SU-DHL-6 (cell line): ENCODE data around the gene NMUR2.

Experiments used
- H2AFZ ChIP-seq: fragments of 200-600 bp; sonication (generic); 2 replicates; pipeline ENCODE4 v1.6.1; 2014; ENCODE audit warnings: low read depth, mild to moderate bottlenecking, moderate library complexity, mixed read lengths, antibody characterized with exemption, low read length; ENCODE audit not compliant: severe bottlenecking
- H3F3A ChIP-seq: fragments of 200-600 bp; shearing (Covaris generic); 2 replicates; pipeline ENCODE4 v1.6.0; 2016; ENCODE audit warnings: antibody characterized with exemption, mild to moderate bottlenecking; ENCODE audit not compliant: insufficient read depth
- H3K27ac ChIP-seq: fragments of 200-600 bp; sonication (generic); 2 replicates; pipeline ENCODE4 v1.5.1; 2016; ENCODE audit warnings: low read depth, mild to moderate bottlenecking, low read length, moderate library complexity, mixed read lengths
- H3K27me3 ChIP-seq: fragments of 200-600 bp; sonication (generic), shearing (Covaris generic); 2 replicates; pipeline ENCODE4 v1.6.0; 2014; ENCODE audit warnings: mild to moderate bottlenecking, low read length
- H3K36me3 ChIP-seq: fragments of 200-600 bp; sonication (generic); 2 replicates; pipeline ENCODE4 v1.6.1; 2014; ENCODE audit warnings: mild to moderate bottlenecking, low read length, mixed read lengths
- H3K4me2 ChIP-seq: fragments of 300-600, 200-600 bp; shearing (Covaris generic), sonication (generic); 2 replicates; pipeline ENCODE4 v1.6.0; 2014; ENCODE audit warnings: low read length, low read depth, mild to moderate bottlenecking; ENCODE audit not compliant: poor library complexity, severe bottlenecking
- H3K4me3 ChIP-seq: fragments of 200-600 bp; sonication (generic); 2 replicates; pipeline ENCODE4 v1.5.1; 2014; ENCODE audit warnings: antibody characterized with exemption, low read length, mild to moderate bottlenecking, mixed read lengths; ENCODE audit not compliant: insufficient read depth, poor library complexity, severe bottlenecking
- H3K79me2 ChIP-seq: fragments of 200-600 bp; sonication (generic); 2 replicates; pipeline ENCODE4 v1.6.1; 2014; ENCODE audit warnings: mild to moderate bottlenecking, low read length, moderate library complexity; ENCODE audit not compliant: insufficient read depth
- H3K9ac ChIP-seq: fragments of 200-600 bp; sonication (generic); 2 replicates; pipeline ENCODE4 v1.7.0; 2014; ENCODE audit warnings: mild to moderate bottlenecking, low read length
- H3K9me2 ChIP-seq: fragments of 200-600 bp; sonication (generic); replicated peaks from 2 replicates; pipeline ENCODE4 v1.6.1; 2014; ENCODE audit warnings: low read length; ENCODE audit not compliant: insufficient read depth
- H3K9me3 ChIP-seq: fragments of 200-600 bp; sonication (generic); 2 replicates; pipeline ENCODE4 v1.6.1; 2014; ENCODE audit warnings: low read length, mixed read lengths; ENCODE audit not compliant: insufficient read depth
- H4K20me1 ChIP-seq: fragments of 200-600 bp; sonication (generic); 2 replicates; pipeline ENCODE4 v1.6.1; 2014; ENCODE audit warnings: low read depth, mild to moderate bottlenecking, antibody characterized with exemption, low read length, moderate library complexity, mixed read lengths
- EZH2phosphoT487 ChIP-seq: fragments of 200-600 bp; sonication (generic), shearing (Covaris generic); conservative IDR thresholded peaks from 2 replicates; pipeline ENCODE4 v1.6.1; 2018; ENCODE audit warnings: mild to moderate bottlenecking, antibody characterized with exemption, low read length, moderate library complexity, mixed read lengths
- TF ChIP-seq, protein P1 (sequence below): fragments of 200-600 bp; sonication (generic); IDR thresholded peaks from one replicate; pipeline ENCODE4 v1.5.1; 2017; ENCODE audit warnings: antibody characterized with exemption, mild to moderate bottlenecking, low read length, moderate library complexity; ENCODE audit not compliant: insufficient read depth, poor library complexity, severe bottlenecking

Gene NMUR2

DNA sequence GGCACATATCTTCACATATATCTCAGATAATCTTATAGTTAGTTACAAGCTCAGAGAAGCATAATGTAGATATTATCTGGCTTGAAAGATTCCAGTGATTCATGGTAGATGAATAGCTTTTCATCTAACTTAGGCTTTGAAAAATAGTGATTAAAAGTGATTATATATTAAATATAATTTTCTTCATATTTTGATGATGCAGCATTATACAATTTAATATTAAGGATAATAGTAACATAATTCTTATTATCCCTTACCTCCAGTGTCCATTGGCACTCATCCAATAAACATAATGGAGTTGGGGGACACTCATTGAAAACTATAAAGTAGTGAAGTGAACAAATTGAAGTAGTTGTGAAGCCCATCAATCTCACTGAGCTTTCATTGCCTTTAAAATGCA lies 35.8 kb downstream of the NMUR2 start:
- H3K9me3 ChIP-seq, result no peaks in the 10 kb centered on the region
- no peaks in the 10 kb centered on the region for H3K9me2 ChIP-seq
- H3K27me3 ChIP-seq, result no peaks in the 10 kb centered on the region
- no peaks in the 10 kb centered on the region for H3F3A ChIP-seq
- no peaks in the 10 kb centered on the region for H3K36me3 ChIP-seq
- H3K4me2 ChIP-seq, result no peak overlapping the region
- no peak overlapping the region for H3K9ac ChIP-seq
- H4K20me1 ChIP-seq, result no peaks in the 10 kb centered on the region
- H3K79me2 ChIP-seq, result no peaks in the 10 kb centered on the region
- TF ChIP-seq EZH2phosphoT487, result no peak
- TF ChIP-seq, protein P1, sequence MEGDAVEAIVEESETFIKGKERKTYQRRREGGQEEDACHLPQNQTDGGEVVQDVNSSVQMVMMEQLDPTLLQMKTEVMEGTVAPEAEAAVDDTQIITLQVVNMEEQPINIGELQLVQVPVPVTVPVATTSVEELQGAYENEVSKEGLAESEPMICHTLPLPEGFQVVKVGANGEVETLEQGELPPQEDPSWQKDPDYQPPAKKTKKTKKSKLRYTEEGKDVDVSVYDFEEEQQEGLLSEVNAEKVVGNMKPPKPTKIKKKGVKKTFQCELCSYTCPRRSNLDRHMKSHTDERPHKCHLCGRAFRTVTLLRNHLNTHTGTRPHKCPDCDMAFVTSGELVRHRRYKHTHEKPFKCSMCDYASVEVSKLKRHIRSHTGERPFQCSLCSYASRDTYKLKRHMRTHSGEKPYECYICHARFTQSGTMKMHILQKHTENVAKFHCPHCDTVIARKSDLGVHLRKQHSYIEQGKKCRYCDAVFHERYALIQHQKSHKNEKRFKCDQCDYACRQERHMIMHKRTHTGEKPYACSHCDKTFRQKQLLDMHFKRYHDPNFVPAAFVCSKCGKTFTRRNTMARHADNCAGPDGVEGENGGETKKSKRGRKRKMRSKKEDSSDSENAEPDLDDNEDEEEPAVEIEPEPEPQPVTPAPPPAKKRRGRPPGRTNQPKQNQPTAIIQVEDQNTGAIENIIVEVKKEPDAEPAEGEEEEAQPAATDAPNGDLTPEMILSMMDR, result no peak
- H3K27ac ChIP-seq, result no peak overlapping the region
- H3K4me3 ChIP-seq, result no peak overlapping the region
- no peak overlapping the region for H2AFZ ChIP-seq

DNA sequence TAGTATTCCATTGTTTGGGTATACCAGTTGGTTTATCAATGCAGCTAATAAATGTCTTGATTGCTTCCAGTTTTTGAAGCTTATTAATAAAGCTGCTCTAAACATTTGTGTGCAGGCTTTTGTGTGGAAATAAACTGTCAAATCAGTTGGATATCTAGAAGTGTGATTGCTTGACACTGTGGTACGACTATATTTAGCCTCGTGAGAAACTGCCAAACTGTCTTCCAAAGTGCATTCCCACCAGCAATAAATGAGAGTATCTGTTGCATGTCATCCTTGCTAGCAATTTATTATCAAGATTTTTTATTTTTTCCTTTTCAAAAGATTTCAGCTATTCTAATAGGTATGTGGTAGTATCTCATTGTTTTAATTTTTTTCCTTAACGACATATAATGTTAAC lies 37.5 kb downstream of the NMUR2 start:
- H3K27ac ChIP-seq, result no peak overlapping the region
- H3K9ac ChIP-seq, result no peak overlapping the region
- no peaks in the 10 kb centered on the region for H4K20me1 ChIP-seq
- H3K36me3 ChIP-seq, result no peaks in the 10 kb centered on the region
- no peak for TF ChIP-seq EZH2phosphoT487
- TF ChIP-seq, protein P1, result no peak
- no peak overlapping the region for H3K4me2 ChIP-seq
- H3K9me3 ChIP-seq, result no peaks in the 10 kb centered on the region
- H3F3A ChIP-seq, result no peaks in the 10 kb centered on the region
- no peaks in the 10 kb centered on the region for H3K79me2 ChIP-seq
- H2AFZ ChIP-seq, result no peak overlapping the region
- no peak overlapping the region for H3K4me3 ChIP-seq
- H3K27me3 ChIP-seq, result no peaks in the 10 kb centered on the region
- no peaks in the 10 kb centered on the region for H3K9me2 ChIP-seq

DNA sequence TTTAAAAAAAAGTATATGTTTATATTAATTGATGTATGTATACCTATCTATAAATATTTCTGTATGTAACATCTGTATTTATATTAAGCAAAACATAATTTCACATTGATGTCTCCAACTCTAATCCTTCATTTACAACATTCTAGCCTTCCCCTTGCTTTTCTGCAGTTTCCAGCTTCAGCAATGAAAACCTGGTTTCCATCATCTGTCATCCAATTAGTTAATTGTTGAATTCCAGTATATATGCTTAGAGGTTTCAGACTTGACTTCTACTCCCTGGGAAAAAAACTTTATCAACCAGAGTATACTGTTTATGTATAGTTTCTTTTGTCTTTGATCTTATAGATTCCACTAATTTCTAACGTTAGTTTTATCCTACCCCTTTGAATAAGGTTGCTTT lies 38.4 kb downstream of the NMUR2 start:
- Histone ChIP-seq H2AFZ (no peak overlapping the region), H4K20me1 (no peaks in the 10 kb centered on the region), H3K27ac (no peak overlapping the region), H3K27me3 (no peaks in the 10 kb centered on the region), H3K36me3 (no peaks in the 10 kb centered on the region), H3K9ac (no peak overlapping the region), H3K9me3 (no peaks in the 10 kb centered on the region), H3K79me2 (no peaks in the 10 kb centered on the region), H3F3A (no peaks in the 10 kb centered on the region), H3K4me2 (no peak overlapping the region), H3K9me2 (no peaks in the 10 kb centered on the region), H3K4me3 (no peak overlapping the region)
- no peak for TF ChIP-seq EZH2phosphoT487
- TF ChIP-seq, protein P1, result no peak

DNA sequence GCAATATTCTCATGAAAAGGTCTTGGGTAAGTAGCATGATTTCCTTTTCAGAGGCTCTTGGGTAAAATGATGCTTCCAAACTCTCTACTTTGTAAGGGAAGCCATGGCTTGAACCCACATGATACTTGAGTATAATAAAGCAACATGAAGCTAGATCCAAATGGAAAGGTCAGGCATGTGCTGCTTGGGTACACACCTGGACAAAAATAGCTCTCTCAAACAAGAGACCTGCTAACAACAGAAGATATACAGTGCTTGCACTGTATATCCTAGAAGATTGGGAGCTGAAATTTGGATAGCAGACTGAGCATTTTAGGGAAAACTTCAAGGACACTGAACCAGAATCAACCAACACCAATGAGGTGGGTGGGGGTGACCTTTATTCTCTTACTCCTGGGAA lies 40.2 kb downstream of the NMUR2 start:
- no peak for TF ChIP-seq EZH2phosphoT487
- TF ChIP-seq, protein P1, result no peak
- H3K4me2 ChIP-seq, result no peak overlapping the region
- no peaks in the 10 kb centered on the region for H3K9me2 ChIP-seq
- no peaks in the 10 kb centered on the region for H4K20me1 ChIP-seq
- no peaks in the 10 kb centered on the region for H3K27me3 ChIP-seq
- no peaks in the 10 kb centered on the region for H3K79me2 ChIP-seq
- H3K4me3 ChIP-seq, result no peak overlapping the region
- H3F3A ChIP-seq, result no peaks in the 10 kb centered on the region
- H2AFZ ChIP-seq, result no peak overlapping the region
- no peaks in the 10 kb centered on the region for H3K9me3 ChIP-seq
- H3K9ac ChIP-seq, result no peak overlapping the region
- no peaks in the 10 kb centered on the region for H3K36me3 ChIP-seq
- H3K27ac ChIP-seq, result no peak overlapping the region
